Activated CD4-positive, alpha-beta T cell treated with anti-CD3 and anti-CD28 coated beads for 1 hour (primary cell): Measurements from ENCODE around the gene TEX12.
"Not testable (repeated sequence)": the region's sequence is repeated elsewhere in the genome, so short reads cannot be mapped to it uniquely, and the experiment has no call there.

Experiments
- DNase-seq: peaks from one replicate; pipeline ENCODE4 v3.0.0-alpha.2; 2020

Gene TEX12

DNA sequence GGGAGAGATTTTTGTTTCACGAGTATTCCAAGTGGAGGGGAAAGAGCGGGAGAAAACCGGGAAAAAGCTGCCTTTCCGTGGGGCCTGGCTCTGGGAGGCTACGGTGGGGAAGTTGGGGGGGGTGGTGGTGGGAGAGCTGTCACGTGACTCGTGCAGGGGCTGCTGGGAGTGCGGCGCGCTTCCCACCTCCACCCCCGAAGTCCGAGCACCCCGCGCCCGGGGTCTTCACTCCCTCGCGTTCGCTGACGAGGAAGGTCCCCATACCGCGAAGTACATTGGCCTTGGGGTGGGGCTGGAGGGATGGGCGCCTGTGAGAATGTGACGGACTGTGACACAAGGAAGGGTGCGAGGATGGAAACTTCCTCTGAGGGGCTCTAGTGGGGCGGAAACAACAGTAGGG is at the start of gene TEX12:
Gene TEX12 (plus strand): TSS at position 228 of the 400 bp plus-strand sequence. CDS start 1,897 bp downstream, outside the sequence.
- no peak for DNase-seq

- no peak for DNase-seq
Observed at GRCh38 chr11:112118176-112118575, 49.0 kb upstream of the TEX12 start.

GRCh38 chr11:112121981-112122615 is 45.1 kb upstream of the TEX12 start:
- no peak for DNase-seq

GRCh38 chr11:112123129-112123528 is 44.0 kb upstream of the TEX12 start:
- no peak for DNase-seq

DNA sequence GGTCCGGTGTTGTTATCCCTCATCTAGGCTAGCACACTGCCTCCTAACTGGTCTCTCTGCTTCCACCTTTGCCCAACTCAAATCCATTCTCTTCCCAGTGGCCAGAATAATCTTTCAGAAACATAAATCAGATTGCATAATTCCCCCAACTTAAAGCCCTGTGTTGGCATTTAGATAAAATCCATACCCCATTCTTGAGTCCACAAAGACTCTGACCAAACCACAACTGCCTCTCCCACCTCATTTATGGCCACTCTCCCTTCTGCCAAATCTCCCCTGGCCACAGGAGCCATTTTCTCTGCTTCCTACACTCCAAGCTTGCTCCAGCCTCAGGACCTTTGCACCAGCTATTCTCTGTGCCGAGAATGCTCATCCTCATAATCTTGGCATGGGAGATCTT is 40.1 kb upstream of the TEX12 start:
- DNase-seq = no peak

- DNase-seq = no peak
Observed at GRCh38 chr11:112128483-112129121, 38.6 kb upstream of the TEX12 start.

DNA sequence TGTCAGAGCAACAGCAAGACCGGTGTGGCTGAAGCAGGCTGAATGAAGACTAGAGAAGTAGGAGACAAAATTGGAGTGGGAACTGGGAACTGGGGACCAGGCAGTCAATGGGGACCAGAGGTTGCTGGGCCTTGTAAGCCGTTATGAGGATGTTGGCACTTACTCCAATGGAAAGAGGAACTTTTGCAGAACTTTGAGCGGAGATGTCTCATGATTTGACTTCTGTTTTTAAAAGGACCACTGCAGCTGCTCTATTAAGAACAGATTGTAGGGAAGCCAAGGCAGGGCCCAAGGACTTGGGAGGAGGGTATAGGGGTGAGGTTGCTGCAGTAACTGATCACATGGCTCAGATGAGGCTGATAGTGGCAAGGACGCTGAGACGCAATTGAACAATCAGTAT is 37.5 kb upstream of the TEX12 start:
- DNase-seq = no peak

DNA sequence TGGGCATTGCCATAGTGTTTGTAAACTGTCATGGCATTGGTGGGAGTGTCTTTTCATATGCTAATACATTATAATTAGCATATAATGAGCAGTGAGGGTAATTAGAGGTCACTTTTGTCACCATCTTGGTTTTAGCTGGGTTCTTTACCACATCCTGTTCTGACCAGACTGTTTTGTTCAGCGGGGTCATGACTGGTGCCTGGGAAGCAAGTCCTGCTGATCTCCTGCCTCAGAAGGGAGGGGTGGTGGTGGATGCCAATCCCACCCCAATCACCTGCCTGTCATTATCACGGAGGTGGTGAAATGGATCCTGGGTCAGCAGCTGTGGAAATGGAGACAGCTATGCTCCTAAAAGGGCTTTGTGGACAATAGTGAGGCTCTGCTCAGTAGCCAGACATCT is 34.4 kb upstream of the TEX12 start:
- DNase-seq = no peak

DNA sequence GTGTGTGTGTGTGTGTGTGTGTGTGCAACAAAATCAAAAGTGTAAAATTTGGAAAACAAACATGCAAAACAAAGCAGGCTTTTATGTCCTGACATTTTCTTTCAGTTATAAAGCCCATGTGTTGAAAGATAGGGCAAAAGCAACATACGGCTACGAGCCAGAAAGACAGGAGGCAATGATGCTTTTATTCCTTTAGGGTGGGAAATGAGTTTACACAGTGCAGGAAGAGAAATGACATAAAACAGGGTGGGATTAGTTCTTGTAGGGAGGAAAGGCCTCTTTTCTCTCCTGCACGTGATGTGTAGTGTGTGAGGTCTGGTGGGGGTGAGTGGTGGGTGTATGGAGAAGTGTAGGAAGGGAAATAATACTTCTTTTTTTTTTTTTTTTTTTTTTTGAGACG is 32.7 kb upstream of the TEX12 start:
- DNase-seq = no peak

GRCh38 chr11:112143597-112143996 is 23.6 kb upstream of the TEX12 start:
- DNase-seq = no peak

- no peak for DNase-seq
Observed at GRCh38 chr11:112150517-112150916, 16.7 kb upstream of the TEX12 start.

- DNase-seq = no peak
Observed at GRCh38 chr11:112156153-112156955, 10.8 kb upstream of the TEX12 start.

GRCh38 chr11:112156956-112157766 is 10.0 kb upstream of the TEX12 start:
- no peak for DNase-seq

DNA sequence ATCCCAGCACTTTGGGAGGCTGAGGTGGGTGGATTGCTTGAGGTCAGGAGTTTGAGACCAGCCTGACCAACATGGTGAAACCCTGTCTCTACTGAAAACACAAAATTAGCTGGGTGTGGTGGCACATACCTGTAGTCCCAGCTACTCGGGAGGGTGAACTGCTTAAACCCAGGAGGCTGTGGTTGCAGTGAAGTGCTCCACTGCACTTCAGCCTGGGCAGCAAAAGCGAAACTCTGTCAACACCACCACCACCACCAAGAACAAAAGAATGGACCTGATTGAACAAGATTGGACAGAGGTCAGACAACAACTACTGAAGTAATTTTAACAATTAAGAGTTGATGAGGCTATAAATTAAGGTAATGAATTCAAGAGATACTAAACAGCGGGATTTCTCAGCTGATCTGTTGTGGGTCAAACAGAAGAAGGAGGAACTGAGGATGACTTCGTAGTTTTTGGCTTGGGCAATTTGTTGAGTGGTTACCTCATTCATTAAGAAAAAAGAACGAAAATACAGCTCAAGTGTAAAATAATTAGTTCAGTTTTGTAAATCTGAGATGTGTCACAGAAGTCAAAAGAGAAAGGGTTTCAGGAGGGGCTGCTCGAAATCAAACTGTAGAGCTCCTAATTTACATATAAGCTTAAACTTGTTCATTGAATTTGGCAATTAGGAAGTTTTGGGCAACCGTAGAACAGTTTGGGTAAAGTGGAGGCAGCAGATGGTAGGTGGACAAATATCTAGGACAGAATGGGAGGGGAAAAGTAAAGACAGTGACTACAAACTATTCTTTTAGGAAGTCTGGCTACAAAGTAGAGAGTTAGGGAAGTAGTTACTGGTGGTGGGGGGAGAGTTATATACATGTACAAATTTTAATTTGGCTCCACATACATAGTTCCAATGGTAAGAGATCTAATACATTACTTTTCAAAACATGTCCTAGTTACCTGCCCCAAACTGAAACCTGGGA is 7.8 kb upstream of the TEX12 start:
- no peak for DNase-seq

GRCh38 chr11:112160091-112160848 is 6.9 kb upstream of the TEX12 start:
- DNase-seq = no peak

- no peak for DNase-seq
Observed at GRCh38 chr11:112161012-112161411, 6.2 kb upstream of the TEX12 start.

DNA sequence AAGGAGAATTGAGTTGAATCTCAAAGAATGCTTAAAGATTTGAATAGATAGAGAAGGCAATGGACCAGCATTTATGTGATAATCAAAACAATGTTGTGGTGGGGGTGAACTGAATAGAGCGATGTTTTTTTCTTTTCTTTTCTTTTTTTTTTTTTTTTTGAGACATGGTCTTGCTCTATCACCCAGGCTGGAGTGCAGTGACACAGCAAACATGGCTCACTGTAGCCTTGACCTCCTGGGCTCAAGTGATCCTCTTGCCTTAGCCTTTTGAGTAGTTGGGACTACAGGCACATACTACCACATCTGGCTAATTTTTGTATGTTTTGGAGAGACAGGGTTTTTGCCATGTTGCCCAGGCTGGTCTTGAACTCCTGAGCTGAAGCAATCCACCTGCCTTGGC is 5.0 kb upstream of the TEX12 start:
- DNase-seq = not testable (repeated sequence)

- DNase-seq = no peak
Observed at GRCh38 chr11:112162761-112163546, 4.2 kb upstream of the TEX12 start.

DNA sequence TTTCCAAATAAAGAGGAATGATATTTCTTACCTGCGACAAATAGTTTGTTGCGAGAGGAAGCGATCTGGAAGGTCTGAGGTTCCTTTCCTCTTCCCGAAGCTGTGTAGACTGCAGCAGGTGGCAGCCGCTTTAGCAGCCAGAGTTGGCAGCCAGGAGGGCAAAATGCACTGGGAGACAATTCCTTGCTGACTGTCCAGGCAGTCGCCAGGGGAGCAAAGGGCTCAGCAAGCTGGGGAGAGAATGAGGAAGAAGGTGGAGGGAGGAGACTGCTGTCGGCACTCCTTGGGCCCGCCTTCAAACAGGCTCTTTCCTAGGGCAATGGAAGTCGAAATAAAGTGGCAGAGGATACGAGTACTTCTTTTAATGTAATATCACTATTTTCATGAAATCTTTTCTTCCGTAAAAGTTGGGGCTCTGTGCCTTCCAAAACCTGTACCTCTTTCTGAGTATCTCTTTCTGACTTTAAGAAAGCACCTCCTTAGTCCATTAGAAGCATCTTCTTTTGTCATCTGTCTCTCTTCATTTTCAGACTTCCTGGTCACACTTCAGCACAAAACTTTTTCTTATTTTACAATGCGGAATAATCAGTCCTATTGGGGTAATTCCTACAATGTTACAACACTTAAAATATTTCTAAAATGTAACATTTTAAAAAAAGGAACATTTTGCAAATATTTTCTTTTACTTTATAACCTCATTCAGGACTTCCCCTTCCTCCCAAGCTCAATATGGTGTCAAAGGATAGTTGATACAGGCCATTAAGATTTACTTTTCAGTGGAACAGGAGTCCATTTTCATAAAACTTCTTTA is 3.1 kb upstream of the TEX12 start, which contains the start of gene IL18:
Gene IL18 (minus strand): TSS at position 220 of the 811 bp plus-strand sequence. CDS start 9,041 bp downstream, outside the sequence.
- DNase-seq = no peak
